GM19467 (cell line): ENCODE measurements around the gene INPP5F.
"Not testable (repeated sequence)": the region's sequence is repeated elsewhere in the genome, so short reads cannot be mapped to it uniquely, and the experiment has no call there.

Experiments
- ATAC-seq: cut with Tn5 transposase; IDR thresholded peaks from one replicate; pipeline ENCODE4 v1.9.1; 2021; ENCODE audit warnings: mild to moderate bottlenecking, moderate library complexity; ENCODE audit not compliant: unreplicated experiment

INPP5F gene

GRCh38 chr10:119860866-119861607 is 135.2 kb downstream of the INPP5F start:
- no peak for ATAC-seq

DNA sequence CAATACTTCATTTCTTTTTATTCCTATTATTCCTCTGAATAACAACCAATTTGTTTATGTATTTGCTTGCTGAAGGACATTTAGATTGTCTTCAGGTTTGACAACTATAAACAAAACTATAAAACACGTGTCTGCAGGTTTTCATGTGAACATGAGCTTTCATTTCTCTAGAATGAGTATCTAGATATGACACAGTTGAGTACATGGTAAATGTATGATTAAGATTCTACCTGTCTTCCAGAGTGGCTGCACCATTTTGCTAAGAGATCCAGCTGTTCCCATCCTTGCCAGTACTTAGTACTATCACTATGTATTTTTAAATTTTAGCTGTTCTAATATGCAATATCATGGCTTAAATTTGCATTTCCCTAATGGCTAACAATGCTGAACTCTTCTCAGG is 136.7 kb downstream of the INPP5F start:
- ATAC-seq = no peak

- no peak for ATAC-seq
These were observed 138.2 kb downstream of the INPP5F start for GRCh38 chr10:119863951-119864565.

DNA sequence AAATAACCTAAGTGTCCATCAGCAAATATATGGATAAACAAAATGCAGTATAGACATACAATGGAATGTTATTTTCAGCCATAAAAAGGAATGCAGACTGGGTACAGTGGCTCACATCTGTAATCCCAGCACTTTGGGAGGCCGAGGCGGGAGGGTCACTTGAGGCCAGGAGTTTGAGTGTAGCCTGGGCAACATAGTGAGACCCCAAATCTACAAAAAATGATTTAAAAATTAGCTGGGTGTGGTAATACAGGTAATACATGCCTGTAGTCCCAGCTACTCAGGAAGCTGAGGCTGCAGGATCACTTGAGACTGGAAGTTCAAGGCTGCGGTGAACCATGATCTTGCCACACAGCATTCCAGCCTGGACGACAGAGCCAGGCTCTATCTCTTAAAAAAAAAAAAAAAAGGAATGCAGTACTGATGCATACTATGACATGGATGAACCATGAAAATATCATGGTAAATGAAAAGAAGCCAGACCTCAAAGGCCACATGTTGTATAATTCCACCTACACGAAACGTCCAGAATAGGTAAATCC is 139.9 kb downstream of the INPP5F start:
- no peak for ATAC-seq

GRCh38 chr10:119867317-119867716 is 141.5 kb downstream of the INPP5F start:
- no peak for ATAC-seq

- ATAC-seq = not testable (repeated sequence)
These were observed 143.5 kb downstream of the INPP5F start for GRCh38 chr10:119869398-119869797.

GRCh38 chr10:119871881-119872609 is 146.2 kb downstream of the INPP5F start:
- peak; percentile 43 for ATAC-seq

- peak; percentile 28 for ATAC-seq
These were observed 146.7 kb downstream of the INPP5F start, which contains the start of gene MCMBP for GRCh38 chr10:119872610-119872859. Gene MCMBP (minus strand): TSS chr10:119872843. CDS start chr10:119872584, 259 bp downstream.

GRCh38 chr10:119872860-119873681 is 147.2 kb downstream of the INPP5F start:
- ATAC-seq = peak; percentile 89

DNA sequence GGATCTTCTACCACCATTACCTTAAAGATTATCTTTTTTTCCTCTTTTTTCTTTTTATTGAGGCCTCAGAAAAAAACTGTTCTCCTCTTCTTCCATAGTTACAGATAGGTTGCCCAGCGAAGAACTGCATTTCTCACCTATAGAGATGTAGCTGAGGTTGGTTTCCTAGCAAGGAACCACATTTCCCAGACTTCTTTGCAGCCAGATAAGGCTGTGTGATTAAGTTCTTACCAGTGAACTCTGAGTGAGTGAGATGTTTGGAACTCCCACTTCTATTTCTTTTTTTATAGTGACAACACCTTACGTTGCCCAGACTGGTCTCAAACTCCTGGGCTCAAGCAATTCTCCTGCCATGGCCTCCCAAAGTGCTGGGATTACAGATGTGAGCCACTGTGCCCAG is 152.7 kb downstream of the INPP5F start:
- no peak for ATAC-seq
